OCI-LY1 (cell line): Measurements from ENCODE around the gene INTS2.

Experiments used
- H2AFZ ChIP-seq: fragments of 200-600 bp; sonication (generic), shearing (Covaris generic); 2 replicates; pipeline ENCODE4 v1.6.0; 2014; ENCODE audit warnings: antibody characterized with exemption, mild to moderate bottlenecking, low read length
- H3F3A ChIP-seq: fragments of 200-600 bp; sonication (generic), shearing (Covaris generic); 2 replicates; pipeline ENCODE4 v1.6.0; 2014; ENCODE audit warnings: mild to moderate bottlenecking, antibody characterized with exemption, low read length, moderate library complexity; ENCODE audit not compliant: insufficient read depth
- H3K27ac ChIP-seq: fragments of 200-600 bp; sonication (generic); 2 replicates; pipeline ENCODE4 v1.5.1; 2014; ENCODE audit warnings: low read length, mixed run types, mild to moderate bottlenecking, low read depth; ENCODE audit not compliant: poor library complexity, severe bottlenecking
- H3K27me3 ChIP-seq: fragments of 200-600 bp; sonication (generic); 2 replicates; pipeline ENCODE4 v1.6.0; 2014; ENCODE audit warnings: antibody characterized with exemption, mild to moderate bottlenecking, low read length, moderate library complexity; ENCODE audit not compliant: insufficient read depth
- H3K36me3 ChIP-seq: fragments of 200-600 bp; sonication (generic); 2 replicates; pipeline ENCODE4 v1.6.1; 2014; ENCODE audit warnings: mild to moderate bottlenecking, antibody characterized with exemption, low read length, moderate library complexity, mixed read lengths; ENCODE audit not compliant: insufficient read depth
- H3K4me1 ChIP-seq: fragments of 200-600 bp; sonication (generic); 2 replicates; pipeline ENCODE4 v1.5.1; 2014; ENCODE audit warnings: mild to moderate bottlenecking, low read length, moderate library complexity; ENCODE audit not compliant: insufficient read depth, severe bottlenecking
- H3K4me2 ChIP-seq: fragments of 200-600 bp; sonication (generic), shearing (Covaris generic); 2 replicates; pipeline ENCODE4 v1.6.1; 2014; ENCODE audit warnings: low read length
- H3K4me3 ChIP-seq: fragments of 200-600 bp; sonication (generic); 2 replicates; pipeline ENCODE4 v1.5.1; 2014; ENCODE audit warnings: low read length, low read depth, mild to moderate bottlenecking, mixed read lengths; ENCODE audit not compliant: poor library complexity, severe bottlenecking
- H3K79me2 ChIP-seq: fragments of 200-600 bp; shearing (Covaris generic); 2 replicates; pipeline ENCODE4 v1.6.1; 2016; ENCODE audit warnings: mixed run types, low read length, mixed read lengths; ENCODE audit not compliant: insufficient read depth
- H3K9ac ChIP-seq: fragments of 200-600 bp; sonication (generic), shearing (Covaris generic); 2 replicates; pipeline ENCODE4 v1.6.1; 2014; ENCODE audit warnings: mild to moderate bottlenecking, low read length, mixed read lengths
- H3K9me2 ChIP-seq: fragments of 200-600 bp; sonication (generic), shearing (Covaris generic); 2 replicates; pipeline ENCODE4 v1.6.1; 2014; ENCODE audit warnings: low read depth, mild to moderate bottlenecking, low read length, mixed read lengths
- H3K9me3 ChIP-seq: fragments of 200-600 bp; shearing (Covaris generic); 2 replicates; pipeline ENCODE4 v1.6.1; 2014; ENCODE audit warnings: low read length, mixed read lengths
- H4K20me1 ChIP-seq: fragments of 200-600 bp; sonication (generic), shearing (Covaris generic); 2 replicates; pipeline ENCODE4 v1.6.0; 2016; ENCODE audit warnings: mild to moderate bottlenecking, low read length; ENCODE audit not compliant: insufficient read depth
- EZH2 ChIP-seq: fragments of 200-600 bp; sonication (generic), shearing (Covaris generic); IDR thresholded peaks from 2 replicates; pipeline ENCODE4 v1.8.0; 2017; ENCODE audit warnings: borderline replicate concordance, mixed run types, mild to moderate bottlenecking, antibody characterized with exemption, low read length, moderate library complexity, mixed read lengths
- TF ChIP-seq, protein P1 (sequence below): fragments of 200-600 bp; sonication (generic), shearing (Covaris generic); IDR thresholded peaks from 2 replicates; pipeline ENCODE4 v1.5.1; 2017; ENCODE audit warnings: mild to moderate bottlenecking, antibody characterized with exemption, low read length, moderate library complexity, mixed read lengths

INTS2 gene

DNA sequence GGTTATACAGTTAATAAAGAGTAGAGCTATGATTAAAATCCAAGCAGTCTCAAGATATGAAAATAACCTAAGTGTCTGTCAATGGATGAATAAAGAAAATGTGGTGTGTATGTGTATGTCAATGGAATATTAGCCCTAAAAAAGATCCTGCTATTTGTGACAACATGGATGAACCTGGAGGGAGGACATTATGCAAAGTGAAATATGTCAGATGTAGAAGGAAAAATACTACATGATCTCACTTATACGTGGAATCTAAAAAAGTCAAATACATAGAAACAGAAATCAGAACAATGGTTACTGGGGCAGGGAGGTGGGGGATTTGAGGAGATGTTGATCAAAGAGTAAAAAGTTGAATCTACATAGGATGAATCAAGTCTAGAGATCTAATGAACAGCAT is 84.9 kb downstream of the INTS2 start:
- Histone ChIP-seq H3K4me1 (no peaks in the 10 kb centered on the region), H3F3A (no peaks in the 10 kb centered on the region), H3K4me2 (no peak overlapping the region), H3K9me2 (no peaks in the 10 kb centered on the region), H3K4me3 (no peak overlapping the region), H3K36me3 (peaks cover 69% of the 10 kb centered on the region), H4K20me1 (no peaks in the 10 kb centered on the region), H2AFZ (no peak overlapping the region), H3K79me2 (no peaks in the 10 kb centered on the region), H3K9me3 (no peaks in the 10 kb centered on the region), H3K9ac (no peak overlapping the region), H3K27me3 (no peaks in the 10 kb centered on the region), H3K27ac (no peak overlapping the region)
- TF ChIP-seq EZH2, result no peak
- TF ChIP-seq, protein P1, sequence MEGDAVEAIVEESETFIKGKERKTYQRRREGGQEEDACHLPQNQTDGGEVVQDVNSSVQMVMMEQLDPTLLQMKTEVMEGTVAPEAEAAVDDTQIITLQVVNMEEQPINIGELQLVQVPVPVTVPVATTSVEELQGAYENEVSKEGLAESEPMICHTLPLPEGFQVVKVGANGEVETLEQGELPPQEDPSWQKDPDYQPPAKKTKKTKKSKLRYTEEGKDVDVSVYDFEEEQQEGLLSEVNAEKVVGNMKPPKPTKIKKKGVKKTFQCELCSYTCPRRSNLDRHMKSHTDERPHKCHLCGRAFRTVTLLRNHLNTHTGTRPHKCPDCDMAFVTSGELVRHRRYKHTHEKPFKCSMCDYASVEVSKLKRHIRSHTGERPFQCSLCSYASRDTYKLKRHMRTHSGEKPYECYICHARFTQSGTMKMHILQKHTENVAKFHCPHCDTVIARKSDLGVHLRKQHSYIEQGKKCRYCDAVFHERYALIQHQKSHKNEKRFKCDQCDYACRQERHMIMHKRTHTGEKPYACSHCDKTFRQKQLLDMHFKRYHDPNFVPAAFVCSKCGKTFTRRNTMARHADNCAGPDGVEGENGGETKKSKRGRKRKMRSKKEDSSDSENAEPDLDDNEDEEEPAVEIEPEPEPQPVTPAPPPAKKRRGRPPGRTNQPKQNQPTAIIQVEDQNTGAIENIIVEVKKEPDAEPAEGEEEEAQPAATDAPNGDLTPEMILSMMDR, result no peak

- Histone ChIP-seq H3K27ac (no peak overlapping the region), H3K9me2 (no peaks in the 10 kb centered on the region)
These were observed 88.4 kb downstream of the INTS2 start for GRCh38 chr17:61839300-61839786.

GRCh38 chr17:61837175-61838051 is 90.4 kb downstream of the INTS2 start:
- Histone ChIP-seq H3K4me2 (no peak overlapping the region), H3K9ac (no peak overlapping the region), H3F3A (no peaks in the 10 kb centered on the region), H3K27ac (no peak overlapping the region), H4K20me1 (no peaks in the 10 kb centered on the region), H3K4me1 (no peaks in the 10 kb centered on the region), H3K79me2 (no peaks in the 10 kb centered on the region), H3K4me3 (no peak overlapping the region), H2AFZ (no peak overlapping the region), H3K27me3 (no peaks in the 10 kb centered on the region), H3K36me3 (peaks cover 23% of the 10 kb centered on the region), H3K9me3 (no peaks in the 10 kb centered on the region), H3K9me2 (no peaks in the 10 kb centered on the region)
- no peak for TF ChIP-seq EZH2
- TF ChIP-seq, protein P1, result peak; percentile 63

More at GRCh38 chr17:61839300-61839786, 88.4 kb downstream of the INTS2 start:
- Histone ChIP-seq H3K27me3 (no peaks in the 10 kb centered on the region), H3K4me3 (no peak overlapping the region), H3K9ac (no peak overlapping the region), H3F3A (no peaks in the 10 kb centered on the region), H3K4me2 (no peak overlapping the region), H3K9me3 (no peaks in the 10 kb centered on the region), H3K4me1 (no peaks in the 10 kb centered on the region), H3K79me2 (no peaks in the 10 kb centered on the region), H3K36me3 (peaks cover 40% of the 10 kb centered on the region), H4K20me1 (no peaks in the 10 kb centered on the region), H2AFZ (no peak overlapping the region)
- TF ChIP-seq EZH2, result no peak
- TF ChIP-seq, protein P1, result no peak
